Urinary bladder (tissue), 4 donors: ENCODE results near the gene ERMP1. TPM values are rescaled to one million over a fixed set of nuclear protein-coding genes. Genes with fewer than 3 reads are reported as not detected.
"Not testable (repeated sequence)": the region's sequence is repeated elsewhere in the genome, so short reads cannot be mapped to it uniquely, and the experiment has no call there.

Experiments
- DNase-seq: peaks from one replicate; pipeline ENCODE4 v3.0.0-alpha.2; 2015; ENCODE audit errors: extremely low spot score
- H3K27ac ChIP-seq: one replicate; pipeline ENCODE4 v1.5.1; 2013; ENCODE audit warnings: low read depth, mild to moderate bottlenecking, moderate library complexity
- H3K36me3 ChIP-seq: one replicate; pipeline ENCODE4 v1.6.1; 2013; ENCODE audit warnings: mild to moderate bottlenecking, moderate library complexity; ENCODE audit not compliant: insufficient read depth
- H3K4me1 ChIP-seq: one replicate; pipeline ENCODE4 v1.6.1; 2013; ENCODE audit warnings: mild to moderate bottlenecking, moderate library complexity; ENCODE audit not compliant: insufficient read depth
- H3K4me3 ChIP-seq: one replicate; pipeline ENCODE4 v1.5.1; 2013; ENCODE audit warnings: low read depth, low read length
- WGBS: extraction: QIAGEN DNeasy Blood & Tissue Kit; methylation state at CpG from one replicate; pipeline ENCODE4 v1.1.7; 2013; 5-methylcytosine and 5-hydroxymethylcytosine counted together
- polyA plus RNA-seq: library from polyadenylated mRNA; stranded (reverse); fragments of 200-250 nt; gene quantifications from one replicate; pipeline ENCODE4 v1.2.3, GENCODE V29; 2013
- total RNA-seq: library from RNA; depleted of rRNA; stranded (reverse); fragments of >200 nt; gene quantifications from one replicate; pipeline ENCODE4 v1.2.3, GENCODE V29; 2014
- donor health status: healthy with polysubstance abuse.
- donor health status: healthy.

Gene ERMP1
- total and polyA plus RNA-seq, 2 donors, result 12.0 to 40.0 TPM

DNA sequence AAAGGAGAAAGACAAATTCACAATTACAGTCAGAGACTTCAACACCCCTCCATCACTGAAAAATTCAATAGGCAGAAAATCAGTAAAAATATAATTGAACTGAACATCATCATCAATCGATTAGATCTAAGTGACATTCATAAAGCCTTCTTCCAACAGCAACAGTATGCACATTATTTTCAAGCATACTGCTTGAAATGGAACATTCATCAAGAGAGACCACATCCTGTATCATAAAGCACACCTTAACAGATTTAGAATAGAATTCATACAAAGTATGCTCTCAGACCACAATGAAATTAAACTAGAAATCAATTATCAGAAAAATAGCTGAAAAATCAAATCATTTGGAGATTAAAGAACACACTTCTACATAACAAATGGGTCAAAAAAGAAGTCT is 39.1 kb downstream of the ERMP1 start:
- Histone ChIP-seq H3K4me3 (no peak overlapping the region), H3K27ac (no peak overlapping the region), H3K36me3 (no peaks in the 10 kb centered on the region), H3K4me1 (no peaks in the 10 kb centered on the region)
- no peak for DNase-seq
- 95% methylated on average over 1 of the region's 1 CpG for WGBS

DNA sequence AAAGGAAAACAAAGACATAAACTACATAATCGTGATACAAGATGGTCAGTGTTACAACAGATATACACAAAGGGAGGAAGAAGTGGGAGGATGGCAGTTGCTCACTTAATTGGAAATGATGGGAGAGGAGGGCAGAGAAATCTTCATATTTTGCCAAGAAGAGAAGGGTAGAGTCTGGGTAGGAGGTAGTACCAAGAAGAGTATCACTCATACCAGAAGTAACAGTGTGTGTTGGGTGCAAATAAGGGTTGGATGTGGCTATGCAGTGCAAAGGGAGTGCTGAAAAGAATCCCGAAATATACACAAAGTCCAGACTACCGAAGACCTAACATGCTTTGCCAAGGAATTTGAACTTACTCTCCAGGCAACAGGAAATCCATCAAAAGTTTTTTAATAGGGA is 41.0 kb downstream of the ERMP1 start:
- no peak for DNase-seq
- Histone ChIP-seq H3K27ac (no peak overlapping the region), H3K4me3 (no peak overlapping the region), H3K36me3 (no peaks in the 10 kb centered on the region), H3K4me1 (no peaks in the 10 kb centered on the region)
- 70% methylated on average over 3 of the region's 3 CpGs for WGBS

DNA sequence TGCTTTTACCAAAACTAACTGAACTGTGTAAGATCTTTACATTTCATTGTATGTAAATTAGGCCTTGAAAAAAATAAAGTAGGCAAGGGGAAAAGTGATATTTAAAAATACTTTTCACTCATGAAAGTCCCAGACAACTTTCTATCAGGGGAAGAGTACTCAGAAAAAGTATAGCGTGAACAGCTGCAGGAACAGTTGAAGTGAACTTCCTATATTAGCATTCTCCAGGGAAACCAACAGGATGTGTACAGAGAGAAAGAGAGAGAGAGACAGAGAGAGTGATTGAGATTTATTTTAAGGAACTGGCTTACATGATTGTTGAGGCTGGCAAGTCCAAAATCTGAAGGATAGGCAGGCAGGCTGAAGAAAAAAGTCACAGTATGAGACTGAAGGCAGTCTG is 42.0 kb downstream of the ERMP1 start:
- no peak for DNase-seq
- no peak overlapping the region for H3K27ac ChIP-seq
- H3K36me3 ChIP-seq, result no peaks in the 10 kb centered on the region
- 87% methylated on average over 1 of the region's 1 CpG for WGBS
- H3K4me1 ChIP-seq, result no peaks in the 10 kb centered on the region
- no peak overlapping the region for H3K4me3 ChIP-seq

DNA sequence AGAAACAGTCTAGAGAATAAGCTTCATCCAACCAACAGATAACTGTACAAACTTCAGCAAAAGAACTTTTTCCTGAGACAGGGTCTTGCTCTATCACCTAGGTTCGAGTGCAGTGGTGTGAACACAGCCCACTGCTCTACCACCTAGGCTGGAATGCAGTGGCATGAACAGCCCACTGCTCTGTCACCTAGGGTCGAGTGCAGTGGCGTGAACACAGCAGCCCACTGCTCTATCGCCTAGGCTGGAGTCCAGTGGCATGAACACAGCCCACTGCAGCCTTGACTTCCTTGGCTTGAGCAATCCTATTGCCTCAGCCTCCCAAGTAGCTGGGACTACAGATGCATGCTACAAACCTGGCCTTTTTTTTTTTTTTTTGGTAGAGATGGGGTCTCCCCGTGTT is 43.4 kb downstream of the ERMP1 start:
- no peaks in the 10 kb centered on the region for H3K4me1 ChIP-seq
- no peak for DNase-seq
- WGBS, result 96% methylated on average over 5 of the region's 5 CpGs

DNA sequence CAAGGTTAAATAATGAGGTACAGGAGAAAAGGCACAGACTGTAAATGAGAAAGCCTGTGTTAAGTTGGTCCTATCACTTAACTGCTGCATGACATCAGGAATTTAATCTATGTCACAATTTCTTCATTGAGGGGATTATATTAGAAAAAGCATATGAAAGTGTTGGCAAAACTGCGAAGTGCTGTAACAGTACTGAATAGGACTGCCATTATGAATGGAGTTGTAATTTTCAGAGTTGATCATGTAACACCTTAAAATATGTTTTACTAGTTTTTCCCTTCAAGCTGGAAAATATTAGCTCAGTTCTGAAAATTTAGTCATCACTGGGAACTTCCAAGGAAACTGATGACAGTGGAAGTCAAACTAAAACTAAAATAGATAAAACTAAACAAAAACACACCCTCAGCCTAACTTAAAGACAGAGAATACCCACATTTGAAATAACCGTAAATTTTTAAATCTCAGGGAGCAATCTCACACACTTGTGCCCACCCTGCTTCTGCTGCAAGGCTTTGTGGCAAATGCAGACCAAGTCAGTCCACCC is 45.1 kb downstream of the ERMP1 start:
- WGBS, result 67% methylated on average over 2 of the region's 2 CpGs

More for the DNA sequence above, 43.4 kb downstream of the ERMP1 start:
- Histone ChIP-seq H3K36me3 (no peaks in the 10 kb centered on the region), H3K4me3 (no peak overlapping the region), H3K27ac (no peak overlapping the region)

DNA sequence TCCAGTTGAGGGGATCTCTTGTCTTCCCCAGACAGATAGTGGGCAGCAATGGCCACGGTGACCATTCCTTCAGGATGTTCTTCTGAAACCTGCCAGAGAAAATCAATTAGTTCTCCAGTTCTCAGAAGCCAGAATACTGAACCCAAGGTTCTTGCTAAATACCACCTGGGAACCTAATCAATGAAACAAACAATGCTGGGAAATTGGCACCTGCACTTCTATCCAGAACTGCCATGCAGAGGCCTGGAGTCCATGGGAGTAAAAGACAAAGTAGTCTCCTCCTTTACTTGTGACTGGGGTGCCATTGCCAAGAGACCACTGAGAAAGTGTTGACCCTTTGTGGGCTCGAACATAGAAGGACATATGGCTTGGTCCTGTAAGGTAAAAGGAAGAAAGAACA is 45.7 kb downstream of the ERMP1 start:
- Histone ChIP-seq H3K36me3 (no peaks in the 10 kb centered on the region), H3K4me3 (no peak overlapping the region), H3K27ac (no peak overlapping the region), H3K4me1 (no peaks in the 10 kb centered on the region)
- no peak for DNase-seq
- 97% methylated on average over 2 of the region's 2 CpGs for WGBS

More for the DNA sequence above, 45.1 kb downstream of the ERMP1 start:
- no peak overlapping the region for H3K27ac ChIP-seq
- H3K4me3 ChIP-seq, result no peak overlapping the region
- no peaks in the 10 kb centered on the region for H3K4me1 ChIP-seq
- no peak for DNase-seq
- no peaks in the 10 kb centered on the region for H3K36me3 ChIP-seq

DNA sequence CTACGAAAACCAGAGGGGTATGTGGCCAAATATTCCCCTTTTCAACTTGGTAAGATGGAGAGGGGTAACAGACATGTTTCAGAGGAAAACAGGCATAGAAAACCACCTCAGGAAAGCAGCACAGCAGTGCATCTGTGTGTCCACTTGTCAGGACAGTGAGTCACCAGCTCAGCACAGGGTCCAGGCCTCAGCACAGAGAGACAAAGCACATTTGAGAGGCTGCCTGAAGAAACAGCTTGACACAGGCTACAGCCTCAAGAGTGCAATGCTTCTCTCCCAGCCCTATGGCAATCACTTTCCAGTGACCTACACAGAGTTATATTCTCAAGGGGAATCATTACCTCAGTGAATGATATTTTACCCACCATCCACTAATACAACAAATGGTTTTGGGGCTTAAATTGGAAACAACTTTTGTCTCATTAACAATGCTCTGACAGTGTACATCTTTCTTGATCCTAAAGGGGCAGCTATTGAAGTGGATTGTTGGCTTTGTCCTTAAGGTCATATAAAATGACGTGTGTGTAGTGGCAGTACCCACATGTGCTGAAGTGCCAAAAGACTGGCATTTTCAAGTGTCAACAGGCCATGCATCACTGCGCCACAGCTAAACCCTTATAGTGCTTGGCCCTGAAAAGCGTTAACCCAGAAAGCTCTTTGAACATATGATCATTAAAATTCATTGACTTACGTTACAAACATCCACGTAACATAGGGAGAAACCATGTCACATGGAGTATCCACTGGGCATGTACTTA is 46.4 kb downstream of the ERMP1 start:
- WGBS, result 95% methylated on average over 6 of the region's 6 CpGs
- no peak for DNase-seq
- H3K36me3 ChIP-seq, result no peaks in the 10 kb centered on the region
- H3K4me3 ChIP-seq, result no peak overlapping the region
- no peak overlapping the region for H3K27ac ChIP-seq
- H3K4me1 ChIP-seq, result no peaks in the 10 kb centered on the region

DNA sequence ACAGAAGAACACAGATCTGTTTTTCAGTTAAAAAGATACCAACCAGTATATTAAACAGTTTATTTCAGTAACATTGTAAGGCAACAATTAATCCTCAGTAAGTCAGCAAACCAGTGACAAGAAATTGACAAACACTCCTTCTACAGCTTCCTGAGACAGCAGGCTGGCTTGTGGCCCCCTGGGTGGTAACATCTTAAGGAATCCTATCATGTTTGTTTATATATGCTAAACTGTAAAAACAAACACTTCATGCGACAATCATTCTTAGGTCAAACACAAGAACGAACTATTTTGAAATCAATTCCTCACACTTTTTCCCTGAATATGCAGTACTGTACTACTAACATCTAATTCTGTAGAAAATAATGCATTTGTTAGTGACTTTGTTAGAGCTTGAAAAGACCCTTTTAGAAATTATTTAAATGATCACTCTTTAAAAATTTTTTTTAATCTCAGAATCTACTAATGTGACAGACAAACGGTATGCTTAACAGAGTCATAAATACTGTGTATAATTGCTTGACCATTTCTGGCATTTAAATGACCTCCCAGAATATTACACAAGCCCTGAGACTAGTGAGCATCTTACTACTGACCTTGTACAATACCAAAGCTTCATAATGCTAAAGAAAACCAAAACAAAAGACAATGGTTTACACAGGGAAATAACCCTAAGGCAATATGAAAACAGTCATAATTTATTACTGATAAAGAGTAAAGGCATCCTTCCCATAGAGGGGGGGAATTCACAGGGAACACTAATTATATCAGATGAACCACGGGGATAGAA is 48.2 kb downstream of the ERMP1 start:
- H3K27ac ChIP-seq, result no peak overlapping the region
- no peaks in the 10 kb centered on the region for H3K36me3 ChIP-seq
- H3K4me3 ChIP-seq, result no peak overlapping the region
- WGBS, result 64% methylated on average over 4 of the region's 4 CpGs
- H3K4me1 ChIP-seq, result no peaks in the 10 kb centered on the region
- DNase-seq, result no peak

DNA sequence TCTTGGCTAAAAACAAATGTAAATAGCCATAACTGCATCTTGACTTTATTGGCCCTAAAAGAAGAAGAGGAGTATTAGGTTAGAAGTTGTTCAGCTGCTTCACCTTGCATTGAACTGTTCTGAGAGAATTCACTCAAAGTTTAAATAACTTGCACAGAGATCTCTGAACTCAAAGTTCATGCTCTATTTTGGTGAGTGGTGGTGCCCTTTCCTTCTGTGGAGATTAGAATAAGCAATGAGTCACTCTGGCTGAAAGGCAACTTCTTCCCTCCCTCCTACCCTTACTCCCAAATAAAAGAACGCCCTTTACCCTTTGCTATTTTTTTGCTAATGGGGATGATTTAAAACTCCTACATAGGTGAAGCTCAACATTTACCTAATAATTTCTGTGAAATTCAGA is 48.9 kb downstream of the ERMP1 start:
- DNase-seq, result no peak
- Histone ChIP-seq H3K27ac (no peak overlapping the region), H3K4me1 (no peaks in the 10 kb centered on the region), H3K4me3 (no peak overlapping the region), H3K36me3 (no peaks in the 10 kb centered on the region)
- WGBS, result 91% methylated on average over 1 of the region's 1 CpG

DNA sequence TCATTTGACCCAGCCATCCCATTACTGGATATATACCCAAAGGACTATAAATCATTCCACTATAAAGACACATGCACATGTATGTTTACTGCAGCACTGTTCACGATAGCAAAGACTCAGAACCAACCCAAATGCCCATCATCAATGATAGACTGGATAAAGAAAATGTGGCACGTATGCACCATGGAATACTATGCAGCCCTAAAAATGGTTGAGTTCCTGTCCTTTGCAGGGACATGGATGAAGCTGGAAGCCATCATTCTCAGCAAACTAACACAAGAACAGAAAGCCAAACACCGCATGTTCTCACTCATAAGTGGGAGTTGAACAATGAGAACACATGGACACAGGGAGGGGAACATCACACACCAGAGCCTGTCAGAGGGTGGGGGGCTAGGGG is 49.5 kb downstream of the ERMP1 start:
- H3K36me3 ChIP-seq, H3K27ac ChIP-seq, H3K4me1 ChIP-seq, H3K4me3 ChIP-seq, DNase-seq: not testable (repeated sequence)
- WGBS, result over 99% methylated on average over 3 of the region's 3 CpGs

DNA sequence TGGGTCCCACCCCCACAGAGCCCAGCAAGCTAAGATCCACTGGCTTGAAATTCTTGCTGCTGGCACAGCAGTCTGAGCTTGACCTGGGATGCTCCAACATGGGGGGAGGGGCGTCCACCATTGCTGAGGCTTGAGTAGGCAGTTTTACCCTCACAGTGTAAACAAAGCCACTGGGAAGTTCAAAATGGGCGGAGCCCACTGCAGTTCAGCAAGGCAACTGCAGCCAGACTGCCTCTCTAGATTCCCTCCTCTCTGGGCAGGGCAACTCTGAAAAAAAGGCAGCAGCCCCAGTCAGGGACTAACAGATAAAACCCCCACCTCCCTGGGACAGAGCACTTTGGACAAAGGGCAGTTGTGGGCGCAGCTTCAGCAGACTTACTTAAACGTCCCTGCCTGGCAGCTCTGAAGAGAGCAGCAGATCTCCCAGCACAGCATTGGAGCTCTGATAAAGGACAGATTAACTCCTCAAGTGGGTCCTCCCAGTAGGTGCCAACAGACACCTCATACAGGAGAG is 53.2 kb downstream of the ERMP1 start:
- DNase-seq, result not testable (repeated sequence)

DNA sequence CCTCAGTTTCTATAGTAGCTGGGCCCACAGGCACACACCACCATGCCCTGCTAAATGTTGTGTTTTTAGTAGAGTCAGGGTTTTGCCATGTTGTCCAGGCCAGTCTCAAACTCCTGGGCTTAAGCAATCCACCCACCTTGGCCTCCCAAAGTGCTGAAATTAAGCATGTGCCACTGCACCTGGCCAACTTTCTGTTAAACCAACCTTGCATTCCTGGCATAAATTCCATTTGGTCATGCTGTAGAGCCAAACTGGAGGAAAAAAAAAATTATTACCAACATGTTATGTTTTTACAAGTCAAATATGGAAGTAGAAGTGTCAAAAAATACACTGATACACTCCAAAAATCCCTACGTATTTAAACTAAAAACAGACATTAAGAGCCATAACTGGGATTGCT is 54.1 kb downstream of the ERMP1 start:
- 94% methylated on average over 1 of the region's 1 CpG for WGBS
- DNase-seq, result no peak
- H3K36me3 ChIP-seq, result peaks cover 5% of the 10 kb centered on the region
- no peaks in the 10 kb centered on the region for H3K4me1 ChIP-seq
- no peak overlapping the region for H3K27ac ChIP-seq
- H3K4me3 ChIP-seq, result no peak overlapping the region

More for the DNA sequence above, 53.2 kb downstream of the ERMP1 start:
- 95% methylated on average over 4 of the region's 4 CpGs for WGBS
- not testable (repeated sequence) for H3K27ac ChIP-seq, H3K36me3 ChIP-seq, H3K4me3 ChIP-seq, H3K4me1 ChIP-seq

DNA sequence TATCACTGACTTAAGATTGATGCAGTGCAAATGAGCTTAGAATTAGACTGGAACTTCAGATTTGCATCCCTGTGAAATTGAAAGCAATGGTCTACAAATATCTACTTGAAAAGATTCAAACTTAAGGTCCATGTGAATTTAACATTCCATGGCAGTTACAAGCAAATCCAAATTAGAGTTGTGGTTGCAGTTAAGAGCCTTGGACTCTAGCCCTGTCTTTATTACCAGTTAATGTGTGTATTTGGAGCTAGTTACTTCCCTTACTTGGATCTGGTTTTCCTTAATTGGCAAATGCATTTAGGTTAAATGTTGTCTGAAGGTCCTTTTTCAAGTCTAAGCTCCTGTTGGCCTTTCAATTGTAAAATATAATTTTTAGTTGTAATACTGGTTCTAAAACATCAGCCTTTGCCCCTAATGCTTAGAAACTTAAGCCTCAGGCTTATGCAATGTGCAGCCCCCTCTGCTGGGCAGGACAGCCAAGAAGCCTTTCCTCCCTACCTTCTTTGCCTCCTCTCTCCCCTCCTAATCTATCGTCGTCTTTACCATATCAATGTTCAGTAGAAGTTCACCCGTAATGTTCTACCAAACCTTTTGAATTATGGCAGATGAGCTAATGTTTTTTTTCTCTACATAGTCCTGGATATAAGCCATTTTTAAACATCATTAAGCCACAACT is 59.5 kb downstream of the ERMP1 start:
- WGBS, result 74% methylated on average over 3 of the region's 3 CpGs
- Histone ChIP-seq H3K36me3 (peaks cover 8% of the 10 kb centered on the region), H3K4me3 (no peak overlapping the region), H3K27ac (no peak overlapping the region), H3K4me1 (no peaks in the 10 kb centered on the region)
- DNase-seq, result no peak
